Astrocyte of the hippocampus (primary cell): ENCODE data around the gene DARS1.

Source experiments
- DNase-seq: peaks from one replicate; pipeline ENCODE4 v3.0.0; 2011; ENCODE audit warnings: low read depth, low spot score

The DARS1 gene

GRCh38 chr2:136016427-136016826, 31.0 kb upstream of the DARS1 start:
- DNase-seq: no peak

- no peak for DNase-seq
These were observed 30.3 kb upstream of the DARS1 start for GRCh38 chr2:136015699-136016098.

GRCh38 chr2:136014411-136014810, 29.0 kb upstream of the DARS1 start:
- DNase-seq: no peak

- DNase-seq: no peak
These were observed 28.5 kb upstream of the DARS1 start for GRCh38 chr2:136013955-136014354.

GRCh38 chr2:136013136-136013685, 27.8 kb upstream of the DARS1 start:
- no peak for DNase-seq

GRCh38 chr2:136012315-136012714, 26.9 kb upstream of the DARS1 start:
- DNase-seq: no peak

GRCh38 chr2:136010126-136010525, 24.7 kb upstream of the DARS1 start:
- DNase-seq: peak; percentile 54

GRCh38 chr2:136008205-136008865, 22.9 kb upstream of the DARS1 start:
- no peak for DNase-seq

GRCh38 chr2:136006658-136007057, 21.2 kb upstream of the DARS1 start:
- peak; percentile 51 for DNase-seq

GRCh38 chr2:136005462-136006196, 20.2 kb upstream of the DARS1 start:
- no peak for DNase-seq

GRCh38 chr2:136004965-136005364, 19.5 kb upstream of the DARS1 start:
- no peak for DNase-seq

- no peak for DNase-seq
These were observed 15.7 kb upstream of the DARS1 start for GRCh38 chr2:136001131-136001530.

GRCh38 chr2:136000502-136000901, 15.1 kb upstream of the DARS1 start:
- DNase-seq: no peak

GRCh38 chr2:135999899-136000298, 14.5 kb upstream of the DARS1 start:
- no peak for DNase-seq

GRCh38 chr2:135998879-135999278, 13.5 kb upstream of the DARS1 start:
- no peak for DNase-seq

GRCh38 chr2:135997380-135997779, 12.0 kb upstream of the DARS1 start:
- peak; percentile 45 for DNase-seq

GRCh38 chr2:135996304-135996703, 10.9 kb upstream of the DARS1 start:
- DNase-seq: no peak

GRCh38 chr2:135994281-135994680, 8.9 kb upstream of the DARS1 start:
- DNase-seq: no peak

GRCh38 chr2:135993421-135993820, 8.0 kb upstream of the DARS1 start:
- DNase-seq: no peak

GRCh38 chr2:135991861-135992260, 6.4 kb upstream of the DARS1 start:
- no peak for DNase-seq

- DNase-seq: no peak
These were observed 2.0 kb upstream of the DARS1 start for GRCh38 chr2:135987441-135987840.

- no peak for DNase-seq
These were observed 1.1 kb upstream of the DARS1 start for GRCh38 chr2:135986507-135986906.

GRCh38 chr2:135985826-135986393, 484 bp upstream of the DARS1 start:
- DNase-seq: no peak
